ENCODE measurements around the gene C2orf42. TPM values are rescaled to one million over a fixed set of nuclear protein-coding genes. Genes with fewer than 3 reads are reported as not detected.
"Not testable (repeated sequence)": the region's sequence is repeated elsewhere in the genome, so short reads cannot be mapped to it uniquely, and the experiment has no call there.

C2orf42 gene
- total RNA-seq, 1 experiment from 2014 or later, result 15.3 TPM

DNA sequence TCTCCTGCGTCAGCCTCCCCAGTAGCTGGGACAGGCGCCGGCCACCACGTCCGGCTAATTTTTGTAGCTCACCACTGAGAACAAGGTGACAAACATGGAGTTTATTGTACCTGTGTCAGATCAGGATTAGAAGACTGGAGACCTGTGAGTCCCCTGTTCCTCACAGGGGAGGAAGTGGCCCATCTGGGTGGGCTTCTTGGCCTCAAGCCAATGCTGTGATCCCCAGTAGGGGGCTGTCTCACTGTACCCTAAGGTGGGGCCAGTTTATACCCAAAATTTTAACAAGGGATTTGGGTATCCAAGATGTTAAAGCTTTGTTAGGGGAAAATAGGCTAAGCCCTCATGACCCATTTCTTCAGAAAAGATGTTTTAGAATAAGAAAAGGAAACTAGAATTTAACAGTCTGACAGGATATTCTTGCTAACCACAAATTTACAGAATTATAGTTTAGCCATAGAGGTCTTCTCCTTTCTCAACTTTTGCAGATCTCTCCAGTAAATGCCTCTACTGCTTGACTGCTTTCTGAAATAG is 87.2 kb downstream of the C2orf42 start:
- Histone ChIP-seq H3K9me3 (ENCODE audit: low read depth, low read length, poor library complexity, severe bottlenecking) (no peaks in the 10 kb centered on the region), H3K27ac (ENCODE audit: low read depth, low read length, poor library complexity, severe bottlenecking) (no peak overlapping the region), H3K4me1 (ENCODE audit: insufficient read depth, low read length, poor library complexity, severe bottlenecking) (no peaks in the 10 kb centered on the region), H3K27me3 (replicated peaks; ENCODE audit: insufficient read depth, low read depth, low read length, poor library complexity) (no peaks in the 10 kb centered on the region), H3K4me3 (ENCODE audit: low read depth, low read length, poor library complexity, severe bottlenecking) (no peak overlapping the region), H3K36me3 (ENCODE audit: insufficient read depth, low read length, poor library complexity, severe bottlenecking) (no peaks in the 10 kb centered on the region)
- intact Hi-C loops (cut with micrococcal nuclease; ENCODE audit: unreplicated experiment), result no loop called here
- no TSS peak for BruUV-seq (replicated peaks)
- ChIA-PET CTCF (no interaction called here), POLR2A (ENCODE audit: low non-redundant PET) (no interaction called here)
- DNase-seq (ENCODE audit: low spot score), result no peak
- TF ChIP-seq, protein P1, sequence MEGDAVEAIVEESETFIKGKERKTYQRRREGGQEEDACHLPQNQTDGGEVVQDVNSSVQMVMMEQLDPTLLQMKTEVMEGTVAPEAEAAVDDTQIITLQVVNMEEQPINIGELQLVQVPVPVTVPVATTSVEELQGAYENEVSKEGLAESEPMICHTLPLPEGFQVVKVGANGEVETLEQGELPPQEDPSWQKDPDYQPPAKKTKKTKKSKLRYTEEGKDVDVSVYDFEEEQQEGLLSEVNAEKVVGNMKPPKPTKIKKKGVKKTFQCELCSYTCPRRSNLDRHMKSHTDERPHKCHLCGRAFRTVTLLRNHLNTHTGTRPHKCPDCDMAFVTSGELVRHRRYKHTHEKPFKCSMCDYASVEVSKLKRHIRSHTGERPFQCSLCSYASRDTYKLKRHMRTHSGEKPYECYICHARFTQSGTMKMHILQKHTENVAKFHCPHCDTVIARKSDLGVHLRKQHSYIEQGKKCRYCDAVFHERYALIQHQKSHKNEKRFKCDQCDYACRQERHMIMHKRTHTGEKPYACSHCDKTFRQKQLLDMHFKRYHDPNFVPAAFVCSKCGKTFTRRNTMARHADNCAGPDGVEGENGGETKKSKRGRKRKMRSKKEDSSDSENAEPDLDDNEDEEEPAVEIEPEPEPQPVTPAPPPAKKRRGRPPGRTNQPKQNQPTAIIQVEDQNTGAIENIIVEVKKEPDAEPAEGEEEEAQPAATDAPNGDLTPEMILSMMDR (conservative IDR thresholded peaks at IDR 0.05; ENCODE audit: low read depth, low read length), result no peak
- TF ChIP-seq EZH2 (IDR thresholded peaks at IDR 0.05; ENCODE audit: borderline replicate concordance, low read depth, low read length, poor library complexity, severe bottlenecking), result no peak

DNA sequence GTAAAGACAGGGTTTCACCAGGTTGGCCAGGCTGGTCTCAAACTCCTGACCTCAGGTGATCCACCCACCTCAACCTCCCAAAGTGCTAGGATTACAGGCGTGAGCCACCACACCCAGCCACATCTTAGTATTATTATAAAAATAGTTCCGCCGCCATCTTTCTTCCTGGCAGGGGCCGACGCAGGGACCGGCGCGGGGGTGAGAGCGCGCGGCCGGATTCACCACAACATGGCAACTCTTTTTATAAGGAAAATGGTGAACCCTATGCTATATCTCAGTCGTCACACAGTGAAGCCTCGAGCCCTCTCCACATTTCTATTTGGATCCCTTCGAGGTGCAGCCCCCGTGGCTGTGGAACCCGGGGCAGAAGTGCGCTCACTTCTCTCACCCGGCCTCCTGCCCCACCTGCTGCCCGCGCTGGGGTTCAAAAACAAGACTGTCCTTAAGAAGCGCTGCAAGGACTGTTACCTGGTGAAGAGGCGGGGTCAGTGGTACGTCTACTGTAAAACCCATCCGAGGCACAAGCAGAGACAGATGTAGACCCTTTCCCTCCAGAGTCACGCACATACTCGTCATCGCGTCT is 88.4 kb downstream of the C2orf42 start:
- CTCF ChIA-PET; H3K4me3 ChIP-seq (ENCODE audit: low read depth, low read length, poor library complexity, severe bottlenecking): not testable (repeated sequence)

DNA sequence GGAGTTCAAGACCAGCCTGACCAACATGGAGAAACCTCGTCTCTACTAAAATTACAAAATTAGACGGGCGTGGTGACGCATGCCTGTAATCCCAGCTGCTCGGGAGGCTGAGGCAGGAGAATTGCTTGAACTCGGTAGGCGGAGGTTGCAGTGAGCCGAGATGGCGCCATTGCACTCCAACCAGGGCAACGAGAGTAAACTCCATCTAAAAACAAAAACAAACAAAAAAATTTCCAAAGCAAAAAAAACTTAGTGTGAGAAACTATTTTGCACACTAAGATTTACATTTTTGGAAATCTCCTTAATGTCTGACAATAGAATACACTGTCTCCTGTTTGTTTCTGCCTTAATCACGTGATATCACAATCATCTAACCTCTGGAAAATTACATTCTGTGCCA is 89.1 kb downstream of the C2orf42 start:
- CTCF ChIA-PET; BruUV-seq (replicated peaks); H3K9me3 ChIP-seq (ENCODE audit: low read depth, low read length, poor library complexity, severe bottlenecking); POLR2A ChIA-PET (ENCODE audit: low non-redundant PET); DNase-seq (ENCODE audit: low spot score); intact Hi-C loops (cut with micrococcal nuclease; ENCODE audit: unreplicated experiment); H3K27me3 ChIP-seq (replicated peaks; ENCODE audit: insufficient read depth, low read depth, low read length, poor library complexity); H3K36me3 ChIP-seq (ENCODE audit: insufficient read depth, low read length, poor library complexity, severe bottlenecking); H3K27ac ChIP-seq (ENCODE audit: low read depth, low read length, poor library complexity, severe bottlenecking); H3K4me3 ChIP-seq (ENCODE audit: low read depth, low read length, poor library complexity, severe bottlenecking); H3K4me1 ChIP-seq (ENCODE audit: insufficient read depth, low read length, poor library complexity, severe bottlenecking): not testable (repeated sequence)

More for the DNA sequence above, 88.4 kb downstream of the C2orf42 start:
- intact Hi-C loops (cut with micrococcal nuclease; ENCODE audit: unreplicated experiment); H3K4me1 ChIP-seq (ENCODE audit: insufficient read depth, low read length, poor library complexity, severe bottlenecking); H3K27ac ChIP-seq (ENCODE audit: low read depth, low read length, poor library complexity, severe bottlenecking); POLR2A ChIA-PET (ENCODE audit: low non-redundant PET); H3K27me3 ChIP-seq (replicated peaks; ENCODE audit: insufficient read depth, low read depth, low read length, poor library complexity); H3K9me3 ChIP-seq (ENCODE audit: low read depth, low read length, poor library complexity, severe bottlenecking); BruUV-seq (replicated peaks); DNase-seq (ENCODE audit: low spot score); H3K36me3 ChIP-seq (ENCODE audit: insufficient read depth, low read length, poor library complexity, severe bottlenecking): not testable (repeated sequence)

DNA sequence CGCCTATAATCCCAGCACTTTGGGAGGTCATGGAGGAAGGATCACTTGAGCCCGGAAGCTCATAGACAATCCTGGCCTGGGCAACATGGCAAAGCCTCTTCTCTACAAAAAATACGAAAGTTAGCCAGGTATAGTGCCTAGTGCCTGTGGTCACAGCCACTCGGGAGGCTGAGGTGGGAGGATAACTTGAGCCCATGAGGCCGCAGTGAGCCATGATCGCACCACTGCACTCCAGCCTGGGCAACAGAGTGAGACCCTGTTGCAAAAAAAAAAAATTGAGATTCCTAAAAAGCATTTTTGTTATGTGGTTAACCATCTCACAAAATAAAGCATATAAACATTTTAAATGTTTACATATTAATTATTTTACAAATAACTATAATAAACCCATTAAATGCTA is 89.6 kb downstream of the C2orf42 start:
- Histone ChIP-seq H3K36me3 (ENCODE audit: insufficient read depth, low read length, poor library complexity, severe bottlenecking) (no peaks in the 10 kb centered on the region), H3K27me3 (replicated peaks; ENCODE audit: insufficient read depth, low read depth, low read length, poor library complexity) (no peaks in the 10 kb centered on the region), H3K27ac (ENCODE audit: low read depth, low read length, poor library complexity, severe bottlenecking) (no peak overlapping the region), H3K4me3 (ENCODE audit: low read depth, low read length, poor library complexity, severe bottlenecking) (no peak overlapping the region), H3K9me3 (ENCODE audit: low read depth, low read length, poor library complexity, severe bottlenecking) (no peaks in the 10 kb centered on the region), H3K4me1 (ENCODE audit: insufficient read depth, low read length, poor library complexity, severe bottlenecking) (no peaks in the 10 kb centered on the region)
- intact Hi-C loops (cut with micrococcal nuclease; ENCODE audit: unreplicated experiment), result no loop called here
- DNase-seq (ENCODE audit: low spot score), result no peak
- no TSS peak for BruUV-seq (replicated peaks)
- ChIA-PET POLR2A (ENCODE audit: low non-redundant PET) (no interaction called here), CTCF (no interaction called here)
- no peak for TF ChIP-seq EZH2 (IDR thresholded peaks at IDR 0.05; ENCODE audit: borderline replicate concordance, low read depth, low read length, poor library complexity, severe bottlenecking)
- TF ChIP-seq, protein P1 (conservative IDR thresholded peaks at IDR 0.05; ENCODE audit: low read depth, low read length), result no peak

Other genes starting within 250 kb of the C2orf42 start
- gene ASPRV1, start 229.4 kb downstream of the C2orf42 start, total RNA-seq (2021), result 0.59 and 0.73 TPM in 2 replicates
- gene PCBP1, start 103.5 kb downstream of the C2orf42 start, total RNA-seq (2021), result 343 and 350 TPM in 2 replicates
- 185 and 197 TPM in 2 replicates for gene TIA1, start 57.6 kb upstream of the C2orf42 start, total RNA-seq (2021)
- gene PCYOX1, start 67.1 kb upstream of the C2orf42 start, total RNA-seq (2021), result 45.7 and 46.0 TPM in 2 replicates
- 355 and 386 TPM in 2 replicates for gene SNRPG, start 102.7 kb upstream of the C2orf42 start, total RNA-seq (2021)
- gene FAM136A, start 111.0 kb upstream of the C2orf42 start, total RNA-seq (2021), result 71.6 and 77.7 TPM in 2 replicates

Data from A673 (cell line).